Muscle layer of duodenum (tissue), 2 donors: ENCODE data around the gene RALGPS1.

ENCODE experiments used
- H3K27ac ChIP-seq: one replicate; pipeline ENCODE4 v1.7.0; 2013; ENCODE audit warnings: mild to moderate bottlenecking, low read length
- H3K27me3 ChIP-seq: one replicate; pipeline ENCODE4 v1.7.0; 2013; ENCODE audit warnings: low read depth, mild to moderate bottlenecking, control low read depth, low read length
- H3K36me3 ChIP-seq, 2 donors: one replicate each; pipeline ENCODE4 v1.7.0; 2013; ENCODE audit warnings: low read length in 2 of 2, control low read depth in 1 of 2, mild to moderate bottlenecking in 1 of 2; ENCODE audit not compliant: insufficient read depth in 2 of 2, control insufficient read depth in 1 of 2
- H3K4me1 ChIP-seq, 2 donors: one replicate each; pipeline ENCODE4 v1.7.0; 2013; ENCODE audit warnings: low read length in 2 of 2, mild to moderate bottlenecking in 2 of 2, control low read depth in 1 of 2, moderate library complexity in 1 of 2; ENCODE audit not compliant: insufficient read depth in 2 of 2, control insufficient read depth in 1 of 2
- H3K4me3 ChIP-seq, 2 donors: one replicate each; pipeline ENCODE4 v1.7.0; 2013; ENCODE audit warnings: low read length in 2 of 2, low read depth in 1 of 2, mild to moderate bottlenecking in 1 of 2
- H3K9me3 ChIP-seq, 2 donors: one replicate each; pipeline ENCODE4 v1.7.0; 2013; ENCODE audit warnings: low read length in 2 of 2, control low read depth in 1 of 2, mild to moderate bottlenecking in 1 of 2; ENCODE audit not compliant: control insufficient read depth in 1 of 2
- donor health status: healthy.

RALGPS1 gene

GRCh38 chr9:127202461-127203169, 288.0 kb downstream of the RALGPS1 start:
- no peaks in the 10 kb centered on the region for H3K27me3 ChIP-seq
- H3K27ac ChIP-seq, result no peak overlapping the region
- H3K9me3 ChIP-seq, result no peaks in the 10 kb centered on the region
- peaks cover 11 to 34% of the 10 kb centered on the region in 2 donors for H3K4me1 ChIP-seq
- H3K36me3 ChIP-seq, result no peaks in the 10 kb centered on the region
- no peak overlapping the region for H3K4me3 ChIP-seq

DNA sequence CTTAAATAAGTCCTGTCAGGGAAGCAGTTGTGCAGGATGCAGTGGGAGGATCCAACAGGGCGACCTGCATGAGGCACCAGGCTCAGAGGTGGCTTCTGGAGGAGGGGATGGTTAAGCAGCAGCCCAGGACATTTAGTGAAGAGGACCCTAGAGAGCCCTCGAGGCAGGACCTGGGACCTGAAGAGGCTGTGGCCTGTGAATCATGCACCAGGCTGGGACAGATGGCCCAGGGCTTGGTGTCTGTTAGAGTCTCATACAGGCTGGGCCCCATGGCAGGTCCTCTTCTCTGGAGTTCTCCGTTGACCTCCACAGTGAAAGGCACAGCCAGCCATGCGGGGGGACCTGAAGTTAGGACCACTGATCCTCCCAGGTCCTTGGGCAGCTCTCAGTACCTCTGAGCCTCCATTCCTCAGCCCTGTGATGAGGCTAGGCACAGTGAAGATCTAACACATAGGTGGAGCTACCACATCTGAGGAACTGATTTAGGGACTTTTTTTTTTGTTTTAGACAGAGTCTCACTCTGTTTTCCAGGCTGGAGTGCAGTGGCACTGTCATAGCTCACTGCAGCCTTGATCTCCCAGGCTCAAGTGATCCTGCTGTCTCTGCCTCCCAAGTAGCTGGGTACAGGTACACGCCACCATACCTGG, 289.2 kb downstream of the RALGPS1 start:
- no peaks in the 10 kb centered on the region for H3K36me3 ChIP-seq

GRCh38 chr9:127204771-127205470, 290.3 kb downstream of the RALGPS1 start:
- no peak overlapping the region for H3K27ac ChIP-seq

More for the DNA sequence above, 289.2 kb downstream of the RALGPS1 start:
- Histone ChIP-seq H3K9me3 (no peaks in the 10 kb centered on the region), H3K4me1 (peaks cover 4 to 23% of the 10 kb centered on the region in 2 donors), H3K27ac (no peak overlapping the region), H3K4me3 (no peak overlapping the region), H3K27me3 (no peaks in the 10 kb centered on the region)

GRCh38 chr9:127205952-127206351, 291.4 kb downstream of the RALGPS1 start:
- H3K27me3 ChIP-seq, result no peaks in the 10 kb centered on the region
- H3K9me3 ChIP-seq, result no peaks in the 10 kb centered on the region
- no peak overlapping the region for H3K4me3 ChIP-seq
- peaks cover 0 to 33% of the 10 kb centered on the region in 2 donors for H3K4me1 ChIP-seq
- H3K36me3 ChIP-seq, result no peaks in the 10 kb centered on the region
- no peak overlapping the region for H3K27ac ChIP-seq

More at GRCh38 chr9:127204771-127205470, 290.3 kb downstream of the RALGPS1 start:
- H3K9me3 ChIP-seq, result no peaks in the 10 kb centered on the region
- H3K4me1 ChIP-seq, result peaks cover 0 to 26% of the 10 kb centered on the region in 2 donors
- H3K36me3 ChIP-seq, result no peaks in the 10 kb centered on the region
- H3K4me3 ChIP-seq, result no peak overlapping the region
- no peaks in the 10 kb centered on the region for H3K27me3 ChIP-seq

DNA sequence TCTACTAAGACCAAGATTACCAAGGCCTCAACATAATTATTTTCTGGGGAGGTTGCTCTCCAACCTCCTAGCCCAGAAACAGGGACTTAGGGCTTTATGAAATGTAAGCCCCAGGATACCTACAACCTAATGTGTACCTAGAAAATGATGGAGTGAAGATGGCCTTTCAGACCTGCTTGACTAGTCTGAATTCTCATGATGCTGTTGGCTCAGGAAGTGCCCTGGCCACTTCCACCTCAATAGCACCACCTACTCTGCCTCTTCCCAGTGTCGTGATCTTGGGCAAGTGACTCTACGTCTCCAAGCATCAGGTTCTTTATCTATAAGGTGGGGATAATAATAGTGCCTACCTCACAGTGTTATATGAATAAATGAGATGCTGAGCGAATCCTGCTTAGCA, 292.1 kb downstream of the RALGPS1 start:
- Histone ChIP-seq H3K36me3 (no peaks in the 10 kb centered on the region), H3K27me3 (no peaks in the 10 kb centered on the region), H3K27ac (no peak overlapping the region), H3K4me1 (peaks cover 0 to 33% of the 10 kb centered on the region in 2 donors), H3K9me3 (no peaks in the 10 kb centered on the region), H3K4me3 (no peak overlapping the region)

DNA sequence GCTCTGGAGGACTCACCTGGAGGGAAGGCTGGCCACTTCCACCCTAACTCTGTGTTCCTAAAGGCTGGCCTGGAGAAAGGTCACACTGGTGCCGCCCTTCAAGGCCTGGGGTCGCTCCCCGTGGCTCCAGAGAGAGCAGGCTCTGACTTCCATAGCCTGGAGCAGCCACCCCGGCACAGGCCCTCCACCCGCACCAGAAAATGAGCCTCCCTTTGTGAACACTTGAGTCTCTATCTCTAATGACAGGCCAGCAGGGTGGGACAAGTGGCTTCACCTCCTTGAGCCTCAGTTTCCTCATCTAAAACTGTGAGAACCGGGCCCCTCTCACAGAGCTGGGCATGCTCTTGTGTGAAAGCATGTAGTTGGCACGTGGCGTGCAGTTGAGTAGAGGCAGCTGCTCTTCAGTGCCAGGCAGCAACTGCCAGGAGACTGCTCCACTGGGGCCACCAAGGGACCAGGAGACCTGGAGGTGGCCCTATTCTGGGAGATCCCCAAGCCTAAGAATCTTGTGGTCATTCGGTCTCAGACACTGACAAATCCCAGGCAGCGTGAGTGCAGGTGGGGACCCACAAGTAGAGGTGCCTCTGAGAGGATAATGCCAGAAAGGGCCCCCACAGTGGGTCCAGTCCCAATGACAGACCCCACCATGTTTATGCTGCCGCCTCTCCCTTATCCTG, 293.3 kb downstream of the RALGPS1 start:
- Histone ChIP-seq H3K4me1 (peaks cover 0 to 23% of the 10 kb centered on the region in 2 donors), H3K4me3 (no peak overlapping the region), H3K9me3 (no peaks in the 10 kb centered on the region), H3K36me3 (no peaks in the 10 kb centered on the region), H3K27me3 (no peaks in the 10 kb centered on the region), H3K27ac (no peak overlapping the region)

- no peaks in the 10 kb centered on the region for H3K36me3 ChIP-seq
- H3K27me3 ChIP-seq, result no peaks in the 10 kb centered on the region
- H3K4me3 ChIP-seq, result no peak overlapping the region
- peaks cover 0 to 23% of the 10 kb centered on the region in 2 donors for H3K4me1 ChIP-seq
- no peaks in the 10 kb centered on the region for H3K9me3 ChIP-seq
- H3K27ac ChIP-seq, result no peak overlapping the region
Observed at GRCh38 chr9:127208416-127208815, 293.8 kb downstream of the RALGPS1 start.

GRCh38 chr9:127209220-127209619, 294.6 kb downstream of the RALGPS1 start:
- no peaks in the 10 kb centered on the region for H3K27me3 ChIP-seq
- H3K36me3 ChIP-seq, result no peaks in the 10 kb centered on the region
- peaks cover 0 to 23% of the 10 kb centered on the region in 2 donors for H3K4me1 ChIP-seq
- no peak overlapping the region for H3K27ac ChIP-seq
- H3K9me3 ChIP-seq, result no peaks in the 10 kb centered on the region
- no peak overlapping the region for H3K4me3 ChIP-seq

GRCh38 chr9:127209948-127210640, 295.5 kb downstream of the RALGPS1 start:
- Histone ChIP-seq H3K9me3 (no peaks in the 10 kb centered on the region), H3K27me3 (no peaks in the 10 kb centered on the region), H3K27ac (no peak overlapping the region), H3K36me3 (no peaks in the 10 kb centered on the region), H3K4me3 (no peak overlapping the region), H3K4me1 (peaks cover 0 to 20% of the 10 kb centered on the region in 2 donors)

- no peak overlapping the region for H3K4me3 ChIP-seq
- peaks cover 0 to 2% of the 10 kb centered on the region in 2 donors for H3K36me3 ChIP-seq
- H3K27ac ChIP-seq, result no peak overlapping the region
- no peaks in the 10 kb centered on the region for H3K9me3 ChIP-seq
- peaks cover 0 to 15% of the 10 kb centered on the region in 2 donors for H3K4me1 ChIP-seq
- no peaks in the 10 kb centered on the region for H3K27me3 ChIP-seq
Observed at GRCh38 chr9:127210851-127211730, 296.5 kb downstream of the RALGPS1 start.
